GM13976 (cell line): ENCODE data around the gene SMC6.

ENCODE experiments used
- DNase-seq: peaks from one replicate; pipeline ENCODE4 v3.0.0; 2012; ENCODE audit warnings: low spot score
- in situ Hi-C: fragments of 300-500 bp; cut with MboI; formaldehyde crosslinking; loops from one replicate; pipeline ENCODE4 v1.12.0; 2022; ENCODE audit warnings: low sequenced_read_pairs, mixed read lengths, inconsistent platforms; ENCODE audit not compliant: unreplicated experiment
- TF ChIP-seq, protein P1 (sequence below): IDR thresholded peaks from 2 replicates; pipeline ENCODE4 v1.5.1; 2012; ENCODE audit warnings: borderline replicate concordance, mild to moderate bottlenecking; ENCODE audit not compliant: insufficient read depth; ENCODE audit errors: extremely low read depth, missing control alignments, control extremely low read depth

Gene SMC6

DNA sequence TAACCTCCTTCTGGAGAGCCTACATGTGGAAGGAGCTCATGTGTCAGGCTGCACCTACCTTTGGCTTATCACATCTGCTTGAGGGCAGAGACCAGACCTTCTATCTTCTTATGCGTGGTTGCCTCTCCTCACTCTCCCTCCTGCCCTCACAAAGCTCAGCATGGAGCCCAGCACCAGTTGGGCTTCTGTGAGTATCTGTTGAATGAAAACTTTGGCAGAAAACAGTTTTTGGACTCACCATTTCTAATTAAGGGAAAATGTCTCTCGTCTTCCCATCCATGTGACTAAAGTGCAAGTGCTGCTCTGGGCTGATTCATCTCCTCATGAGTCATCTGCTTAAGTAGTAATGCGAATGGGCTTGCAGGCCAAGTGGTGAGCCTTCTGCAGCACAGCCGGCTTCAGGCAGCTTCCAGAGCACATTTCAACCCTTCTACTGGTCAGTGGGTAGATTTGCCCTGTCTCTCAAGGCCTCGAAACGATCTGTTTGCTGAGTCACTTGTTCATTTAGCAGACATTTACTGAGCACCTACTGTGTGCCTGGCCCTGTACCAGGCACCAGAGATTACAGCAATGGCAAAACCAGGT lies 110.5 kb downstream of the SMC6 start:
- TF ChIP-seq, protein P1, sequence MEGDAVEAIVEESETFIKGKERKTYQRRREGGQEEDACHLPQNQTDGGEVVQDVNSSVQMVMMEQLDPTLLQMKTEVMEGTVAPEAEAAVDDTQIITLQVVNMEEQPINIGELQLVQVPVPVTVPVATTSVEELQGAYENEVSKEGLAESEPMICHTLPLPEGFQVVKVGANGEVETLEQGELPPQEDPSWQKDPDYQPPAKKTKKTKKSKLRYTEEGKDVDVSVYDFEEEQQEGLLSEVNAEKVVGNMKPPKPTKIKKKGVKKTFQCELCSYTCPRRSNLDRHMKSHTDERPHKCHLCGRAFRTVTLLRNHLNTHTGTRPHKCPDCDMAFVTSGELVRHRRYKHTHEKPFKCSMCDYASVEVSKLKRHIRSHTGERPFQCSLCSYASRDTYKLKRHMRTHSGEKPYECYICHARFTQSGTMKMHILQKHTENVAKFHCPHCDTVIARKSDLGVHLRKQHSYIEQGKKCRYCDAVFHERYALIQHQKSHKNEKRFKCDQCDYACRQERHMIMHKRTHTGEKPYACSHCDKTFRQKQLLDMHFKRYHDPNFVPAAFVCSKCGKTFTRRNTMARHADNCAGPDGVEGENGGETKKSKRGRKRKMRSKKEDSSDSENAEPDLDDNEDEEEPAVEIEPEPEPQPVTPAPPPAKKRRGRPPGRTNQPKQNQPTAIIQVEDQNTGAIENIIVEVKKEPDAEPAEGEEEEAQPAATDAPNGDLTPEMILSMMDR = no peak

DNA sequence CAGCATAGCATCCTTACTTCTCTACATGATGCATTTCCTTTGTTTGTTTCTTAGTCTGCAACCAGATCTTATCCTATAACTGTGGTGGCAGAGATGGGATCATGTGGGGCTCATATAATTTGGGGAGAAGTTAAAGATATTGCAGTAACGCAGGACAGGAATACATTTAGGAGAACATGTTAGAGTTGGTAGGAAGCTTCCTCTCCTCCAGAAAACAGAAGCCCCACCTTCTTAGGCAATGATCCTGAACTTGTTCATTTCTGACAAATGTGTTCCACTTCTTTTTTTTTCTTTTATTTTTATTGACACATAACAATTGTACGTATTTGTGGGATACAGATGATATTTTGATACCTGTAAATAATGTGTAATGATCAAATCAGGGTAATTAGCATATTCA lies 113.2 kb downstream of the SMC6 start:
- no peak for DNase-seq
- in situ Hi-C loops = no loop called here
- TF ChIP-seq, protein P1 = no peak

More for the DNA sequence above, 110.5 kb downstream of the SMC6 start:
- in situ Hi-C loops = no loop called here
- no peak for DNase-seq

DNA sequence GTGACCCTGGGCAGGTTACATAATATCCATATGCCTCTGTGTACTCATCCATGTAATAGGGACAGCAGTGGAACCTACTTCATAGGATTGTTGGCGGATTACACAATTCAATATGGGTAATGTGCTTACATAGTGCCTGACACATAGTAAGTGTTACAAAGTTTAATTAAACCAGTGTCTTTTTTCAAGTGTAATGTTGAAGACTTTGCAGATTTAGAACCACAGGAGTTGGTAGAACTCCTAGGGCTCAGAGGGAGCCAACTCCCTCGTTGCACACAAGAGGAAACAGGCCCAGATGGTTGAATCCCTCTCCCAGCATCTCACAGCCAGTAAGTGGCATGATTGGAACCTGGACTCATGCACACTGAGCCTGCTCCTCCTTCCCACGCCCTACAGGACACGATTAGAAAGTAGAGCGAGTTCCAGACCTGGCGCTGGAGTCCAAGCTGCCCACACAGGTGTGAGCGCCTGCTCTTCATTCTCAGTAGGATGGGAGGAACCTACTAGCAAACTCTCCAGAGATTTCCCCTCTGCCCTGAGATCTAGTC lies 115.3 kb downstream of the SMC6 start:
- in situ Hi-C loops = no loop called here
- DNase-seq = no peak
- TF ChIP-seq, protein P1 = no peak

DNA sequence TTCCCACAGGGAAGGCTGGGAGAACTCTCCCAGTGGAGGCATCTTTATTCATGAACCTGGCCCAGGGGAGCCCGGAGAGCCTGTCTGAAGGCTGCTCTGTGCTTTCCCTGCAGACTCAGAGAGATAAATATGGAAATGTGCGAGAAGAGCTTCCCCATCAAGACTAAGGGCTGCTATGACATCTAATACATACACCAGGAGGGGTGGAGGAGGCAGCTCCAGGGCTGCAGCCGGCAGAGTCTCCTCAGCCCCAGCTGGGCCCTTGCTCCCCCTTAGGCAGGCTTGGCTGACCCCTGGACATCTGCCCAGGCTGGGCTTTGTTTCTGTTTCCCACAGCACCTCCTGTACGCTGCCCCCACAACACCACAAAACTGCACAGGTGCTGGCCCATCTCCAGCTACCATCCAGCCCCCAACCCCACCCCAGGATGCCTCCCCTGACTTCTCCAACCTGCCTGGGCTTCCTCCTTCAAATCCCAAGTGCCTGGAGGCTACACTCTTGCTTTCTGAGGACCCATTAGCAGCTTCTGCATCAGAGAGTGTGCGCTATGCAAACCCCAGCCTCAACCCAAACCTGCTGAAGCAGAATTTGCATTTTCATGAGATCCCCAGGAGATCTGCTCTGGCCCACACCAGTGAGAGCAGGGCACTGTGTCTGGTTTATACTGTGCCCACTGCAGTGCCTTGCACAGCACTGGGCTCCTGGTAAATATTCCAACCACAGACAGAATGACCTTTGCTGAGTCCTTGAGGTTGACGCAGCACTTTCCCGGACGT lies 116.3 kb downstream of the SMC6 start:
- TF ChIP-seq, protein P1 = no peak
- in situ Hi-C loops = no loop called here
- DNase-seq = no peak

DNA sequence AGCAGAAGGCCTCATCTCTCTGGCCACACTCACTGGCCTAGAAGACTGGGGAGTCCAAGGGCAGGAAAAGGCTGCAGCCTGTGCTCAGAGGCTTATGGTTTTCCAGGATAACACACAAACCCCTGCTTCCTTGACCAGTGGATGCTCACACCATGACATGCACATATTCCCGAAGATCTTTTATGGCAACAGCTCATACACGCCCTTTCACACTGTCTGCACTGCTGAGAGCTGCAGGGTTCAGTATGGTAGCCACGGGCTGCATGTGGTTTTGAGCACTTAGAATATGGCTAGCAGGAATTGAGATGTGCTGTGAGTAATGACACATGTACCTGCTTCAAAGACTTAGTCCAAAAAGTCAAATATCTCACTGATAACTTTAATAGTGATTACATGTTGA lies 117.4 kb downstream of the SMC6 start:
- in situ Hi-C loops = no loop called here
- TF ChIP-seq, protein P1 = no peak
- DNase-seq = no peak

DNA sequence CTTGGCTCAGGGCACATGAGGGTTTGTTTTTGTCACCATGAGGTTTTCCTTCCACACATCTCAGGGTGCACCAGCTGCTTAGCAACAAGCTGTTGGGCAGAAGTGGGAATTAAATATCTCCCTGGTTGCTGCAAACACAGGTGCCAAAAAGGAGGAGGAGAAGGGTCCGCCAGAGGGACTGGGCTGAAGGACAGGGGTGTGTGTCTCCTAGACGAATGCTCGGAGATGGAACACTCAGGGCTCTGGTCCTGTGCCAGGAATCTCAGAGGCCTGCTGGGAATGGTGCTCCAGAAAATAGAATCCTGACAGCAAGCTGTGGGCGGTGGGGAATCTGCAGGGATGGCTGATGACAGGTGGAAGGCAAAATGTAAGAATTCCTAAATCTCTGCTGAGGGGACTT lies 118.6 kb downstream of the SMC6 start:
- in situ Hi-C loops = no loop called here
- DNase-seq = no peak
- TF ChIP-seq, protein P1 = no peak
